Upper lobe of right lung (tissue), 1 donor: ENCODE measurements around the gene NTNG2. TPM values are rescaled to one million over a fixed set of nuclear protein-coding genes. Genes with fewer than 3 reads are reported as not detected.

Experiments
- ATAC-seq: fragments of 200-7000 bp; cut with Tn5 transposase; one replicate; pipeline ENCODE4 v1.9.1; 2020; ENCODE audit warnings: mild to moderate bottlenecking, moderate library complexity
- DNase-seq: peaks from one replicate; pipeline ENCODE4 v3.0.0-alpha.2; 2020
- H3K27ac ChIP-seq: fragments of 200-600 bp; one replicate; pipeline ENCODE4 v1.8.0; 2022
- H3K27me3 ChIP-seq: fragments of 200-600 bp; one replicate; pipeline ENCODE4 v1.8.0; 2022; ENCODE audit warnings: mild to moderate bottlenecking
- H3K36me3 ChIP-seq: fragments of 200-600 bp; one replicate; pipeline ENCODE4 v1.8.0; 2022
- H3K4me1 ChIP-seq: fragments of 200-600 bp; one replicate; pipeline ENCODE4 v1.8.0; 2022
- H3K4me3 ChIP-seq: fragments of 200-600 bp; one replicate; pipeline ENCODE4 v1.8.0; 2022; ENCODE audit warnings: mild to moderate bottlenecking
- H3K9me3 ChIP-seq: fragments of 200-600 bp; one replicate; pipeline ENCODE4 v1.8.0; 2022
- intact Hi-C: fragments of 100-400 bp; cut with DNase I; formaldehyde crosslinking; loops from one replicate; pipeline ENCODE4 v1.11.0; 2022
- total RNA-seq: library from RNA; stranded (reverse); fragmentation: NEBNext Ultra II Directional; extraction: Animal tissue kit (Norgen Biotek cat#: 25700); gene quantifications from one replicate; pipeline ENCODE4 v1.2.1, GENCODE V29; 2021
- TF ChIP-seq, protein P1 (sequence below): fragments of 200-600 bp; IDR thresholded peaks from one replicate; pipeline ENCODE4 v1.8.0; 2022; ENCODE audit warnings: antibody characterized with exemption
- donor health status: DM: no; HTN: yes; CAD: no; lungs with severe emphysema.

NTNG2 gene
- total RNA-seq, 1 donor from 2014 or later = 7.6 TPM

DNA sequence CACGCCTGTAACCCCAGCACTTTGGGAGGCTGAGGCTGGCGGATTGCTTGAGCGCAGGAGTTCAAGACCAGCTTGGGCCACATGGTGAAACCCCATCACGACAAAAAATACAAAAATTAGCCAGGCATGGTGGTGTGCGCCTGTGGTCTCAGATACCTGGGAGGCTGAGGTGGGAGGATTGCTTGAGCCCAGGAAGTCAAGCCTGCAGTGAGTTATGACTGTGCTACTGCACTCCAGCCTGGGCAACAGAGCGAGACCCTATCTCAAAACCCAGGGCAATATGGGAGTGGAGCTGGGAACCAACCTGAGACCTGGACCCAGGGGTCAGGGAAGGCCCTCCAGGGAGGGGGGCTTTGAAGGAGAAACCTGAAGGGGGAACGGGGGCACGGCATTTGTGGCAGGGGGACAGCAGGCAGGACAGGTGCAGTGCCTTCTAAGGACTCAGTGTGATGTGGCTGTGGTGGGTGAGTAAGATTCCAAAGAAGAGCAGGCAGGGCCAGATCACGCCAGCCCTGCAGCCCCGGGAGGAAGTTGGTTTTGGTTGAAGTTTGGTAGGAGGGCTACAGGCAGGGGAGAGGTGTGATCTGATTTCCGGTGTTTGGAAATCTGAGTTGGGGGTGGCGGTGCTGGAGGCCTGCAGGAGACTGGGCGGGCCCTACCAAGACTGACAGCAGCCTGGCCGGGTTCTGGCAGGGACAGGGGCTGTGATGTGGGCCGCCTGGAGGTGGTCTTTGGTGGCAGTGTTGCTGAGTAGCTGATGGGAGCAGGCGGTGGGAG lies 46.2 kb downstream of the NTNG2 start:
- Histone ChIP-seq H3K36me3 (no peaks in the 10 kb centered on the region), H3K4me1 (no peaks in the 10 kb centered on the region), H3K9me3 (no peaks in the 10 kb centered on the region), H3K27me3 (no peaks in the 10 kb centered on the region), H3K27ac (no peak overlapping the region), H3K4me3 (no peak overlapping the region)
- DNase-seq = no peak
- intact Hi-C loops = no loop called here
- TF ChIP-seq, protein P1, sequence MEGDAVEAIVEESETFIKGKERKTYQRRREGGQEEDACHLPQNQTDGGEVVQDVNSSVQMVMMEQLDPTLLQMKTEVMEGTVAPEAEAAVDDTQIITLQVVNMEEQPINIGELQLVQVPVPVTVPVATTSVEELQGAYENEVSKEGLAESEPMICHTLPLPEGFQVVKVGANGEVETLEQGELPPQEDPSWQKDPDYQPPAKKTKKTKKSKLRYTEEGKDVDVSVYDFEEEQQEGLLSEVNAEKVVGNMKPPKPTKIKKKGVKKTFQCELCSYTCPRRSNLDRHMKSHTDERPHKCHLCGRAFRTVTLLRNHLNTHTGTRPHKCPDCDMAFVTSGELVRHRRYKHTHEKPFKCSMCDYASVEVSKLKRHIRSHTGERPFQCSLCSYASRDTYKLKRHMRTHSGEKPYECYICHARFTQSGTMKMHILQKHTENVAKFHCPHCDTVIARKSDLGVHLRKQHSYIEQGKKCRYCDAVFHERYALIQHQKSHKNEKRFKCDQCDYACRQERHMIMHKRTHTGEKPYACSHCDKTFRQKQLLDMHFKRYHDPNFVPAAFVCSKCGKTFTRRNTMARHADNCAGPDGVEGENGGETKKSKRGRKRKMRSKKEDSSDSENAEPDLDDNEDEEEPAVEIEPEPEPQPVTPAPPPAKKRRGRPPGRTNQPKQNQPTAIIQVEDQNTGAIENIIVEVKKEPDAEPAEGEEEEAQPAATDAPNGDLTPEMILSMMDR = no peak
- ATAC-seq = no peak

DNA sequence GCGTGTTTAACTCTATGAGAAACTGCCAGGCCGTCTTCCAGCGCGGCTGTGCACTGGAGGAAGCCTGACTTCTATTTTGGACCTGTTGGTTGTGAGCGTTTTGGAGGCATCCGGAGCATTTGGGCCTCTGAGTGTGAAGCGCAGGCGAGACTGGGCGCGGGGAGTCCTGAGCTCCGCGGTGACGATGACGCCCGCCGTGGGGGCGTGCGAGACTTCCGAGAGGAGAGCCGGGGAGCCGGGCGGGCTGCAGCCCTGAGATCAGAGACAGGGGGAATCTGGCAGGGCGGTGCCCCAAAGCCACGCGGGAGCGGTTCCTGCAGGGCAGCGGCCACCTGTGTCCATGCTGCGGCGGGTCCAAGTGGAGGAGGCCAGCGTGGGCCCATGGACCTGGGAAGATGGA lies 47.4 kb downstream of the NTNG2 start:
- peaks cover 3% of the 10 kb centered on the region for H3K4me1 ChIP-seq
- intact Hi-C loops = no loop called here
- H3K4me3 ChIP-seq = no peak overlapping the region
- H3K36me3 ChIP-seq = no peaks in the 10 kb centered on the region
- no peaks in the 10 kb centered on the region for H3K27me3 ChIP-seq
- no peak for ATAC-seq
- no peak overlapping the region for H3K27ac ChIP-seq
- no peak for DNase-seq
- no peaks in the 10 kb centered on the region for H3K9me3 ChIP-seq
- TF ChIP-seq, protein P1 = no peak

DNA sequence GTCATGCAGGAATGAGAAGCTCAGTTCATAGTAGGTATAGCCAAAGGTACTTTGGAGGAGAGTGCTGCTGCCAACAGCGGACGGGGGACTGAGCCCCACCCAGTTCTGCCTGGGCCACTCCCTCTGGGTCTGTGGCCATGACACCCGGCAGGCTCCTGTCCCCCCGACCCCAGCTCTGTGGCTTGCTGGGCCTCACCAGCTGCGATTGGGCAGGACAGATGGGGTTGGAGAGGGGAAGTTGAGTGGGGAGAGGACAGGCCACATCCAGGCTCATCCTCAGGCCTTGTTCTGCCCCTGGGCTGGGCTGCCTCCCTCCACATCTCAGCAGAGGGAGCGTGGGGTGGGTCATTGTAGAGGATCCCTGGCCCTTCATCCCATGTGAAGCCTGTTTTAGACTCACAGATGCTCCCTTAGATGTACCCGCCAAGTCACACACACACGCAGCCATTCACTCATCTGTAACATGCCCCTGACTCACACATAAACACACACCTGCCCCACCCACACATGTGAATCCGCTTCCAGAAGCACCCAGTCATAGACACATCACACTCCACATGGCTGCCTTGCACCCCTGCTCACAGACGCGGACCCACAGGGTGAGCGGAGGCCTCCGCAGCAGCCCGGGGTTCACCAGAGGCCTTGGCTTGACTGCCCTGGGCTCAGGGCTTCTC lies 48.8 kb downstream of the NTNG2 start:
- no peak for ATAC-seq

DNA sequence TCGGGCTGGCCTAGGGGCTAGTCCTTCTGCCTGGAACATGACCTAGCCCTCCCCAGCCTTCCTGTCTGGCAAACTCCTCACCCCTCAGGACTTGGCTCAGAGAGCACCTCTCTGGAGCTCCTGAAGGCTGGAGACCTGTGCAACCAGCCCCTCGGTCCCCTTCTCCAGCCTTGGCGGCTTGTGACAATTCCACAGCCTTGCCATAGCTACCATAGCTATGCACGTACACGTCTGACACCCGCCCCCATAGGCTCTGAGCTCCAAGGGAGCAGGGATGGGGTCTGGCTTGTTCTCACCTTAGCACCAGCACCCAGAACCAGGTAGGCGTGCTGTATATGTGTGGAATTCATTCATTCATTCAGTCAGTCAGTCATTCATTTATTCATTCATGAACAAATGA lies 49.7 kb downstream of the NTNG2 start:
- TF ChIP-seq, protein P1 = no peak
- Histone ChIP-seq H3K27ac (no peak overlapping the region), H3K4me1 (peaks cover 4% of the 10 kb centered on the region), H3K9me3 (no peaks in the 10 kb centered on the region), H3K27me3 (no peaks in the 10 kb centered on the region), H3K4me3 (no peak overlapping the region), H3K36me3 (no peaks in the 10 kb centered on the region)
- ATAC-seq (no peak), DNase-seq (no peak)
- intact Hi-C loops = no loop called here

More for the DNA sequence above, 48.8 kb downstream of the NTNG2 start:
- Histone ChIP-seq H3K9me3 (no peaks in the 10 kb centered on the region), H3K36me3 (no peaks in the 10 kb centered on the region), H3K27ac (no peak overlapping the region), H3K4me3 (no peak overlapping the region), H3K27me3 (no peaks in the 10 kb centered on the region), H3K4me1 (peaks cover 4% of the 10 kb centered on the region)
- intact Hi-C loops = no loop called here
- no peak for DNase-seq
- TF ChIP-seq, protein P1 = no peak

DNA sequence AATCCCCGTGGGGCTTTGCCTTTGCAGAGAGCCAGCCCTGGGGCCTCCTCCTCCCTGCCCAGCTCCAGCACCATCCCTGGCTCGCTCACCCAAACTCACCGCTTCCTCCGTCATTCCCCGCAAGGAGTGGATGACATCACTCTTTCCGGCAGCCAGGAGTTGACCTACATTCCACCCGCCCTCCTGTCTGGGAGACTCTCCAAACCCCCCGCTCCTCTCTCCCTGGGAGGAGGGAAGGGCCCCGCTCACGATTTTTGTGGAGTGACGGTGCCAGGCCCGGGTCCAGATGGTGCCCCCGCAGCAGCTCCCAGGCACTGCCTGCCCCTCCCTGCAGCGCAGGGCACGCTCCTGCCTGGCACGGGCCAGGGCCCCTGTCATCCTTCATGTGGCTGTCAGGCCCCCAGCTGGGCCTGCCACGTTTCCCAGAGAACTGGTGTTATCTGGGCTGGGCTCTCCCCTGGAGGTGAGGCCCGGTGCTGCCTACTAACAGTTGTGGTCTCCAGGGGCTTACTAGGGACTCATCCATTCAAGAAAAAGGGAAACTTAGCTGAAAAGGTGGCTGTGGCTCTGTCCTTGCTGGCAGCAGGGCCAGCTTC lies 52.3 kb downstream of the NTNG2 start:
- no peaks in the 10 kb centered on the region for H3K9me3 ChIP-seq
- H3K4me1 ChIP-seq = peaks cover 4% of the 10 kb centered on the region
- no peaks in the 10 kb centered on the region for H3K36me3 ChIP-seq
- peak; percentile 82 for DNase-seq
- no peak overlapping the region for H3K4me3 ChIP-seq
- H3K27ac ChIP-seq = no peak overlapping the region
- intact Hi-C loops = no loop called here
- no peaks in the 10 kb centered on the region for H3K27me3 ChIP-seq
- TF ChIP-seq, protein P1 = no peak
- peak; percentile 89 for ATAC-seq
